Measurements from ENCODE around the gene VGLL4.

The VGLL4 gene

DNA sequence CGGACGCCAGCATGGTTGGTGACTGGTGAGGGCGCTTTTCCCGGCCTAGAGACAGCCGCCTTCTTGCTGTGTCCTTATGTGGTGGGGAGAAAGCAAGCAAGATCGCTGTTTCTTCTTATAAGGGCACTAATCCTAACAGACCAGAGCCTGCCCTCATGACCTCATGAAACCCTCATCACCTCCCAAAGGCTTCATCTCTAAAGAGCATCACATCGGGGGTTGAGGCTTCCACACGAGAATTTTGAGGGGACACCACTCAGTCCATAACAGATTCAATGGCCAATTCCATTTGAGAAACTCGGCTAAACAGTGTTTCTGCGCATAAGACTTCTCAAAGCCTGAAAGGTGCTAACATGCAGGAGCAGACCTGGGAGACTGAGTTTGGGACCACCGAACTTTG lies 54.0 kb downstream of the VGLL4 start:
- Histone ChIP-seq H3K9me3 (ENCODE audit: insufficient read depth, low read length) (no peaks in the 10 kb centered on the region), H3K4me3 (ENCODE audit: insufficient read length, low read depth) (no peak overlapping the region), H3K9ac (ENCODE audit: insufficient read length, low read depth) (no peak overlapping the region), H3K4me1 (ENCODE audit: insufficient read depth, insufficient read length) (peaks cover 18% of the 10 kb centered on the region), H3K36me3 (ENCODE audit: insufficient read depth, insufficient read length, low read length) (peaks cover 47% of the 10 kb centered on the region), H3K27me3 (ENCODE audit: insufficient read depth, insufficient read length) (no peaks in the 10 kb centered on the region)
- TF ChIP-seq ZNF274 (IDR thresholded peaks at IDR 0.05; ENCODE audit: low read depth, low read length) (no peak), YY1 (IDR thresholded peaks at IDR 0.05; ENCODE audit: insufficient read depth, insufficient read length) (no peak), SUZ12 (IDR thresholded peaks at IDR 0.05; ENCODE audit: extremely low read depth, insufficient read depth, insufficient read length) (no peak)
- no peak for DNase-seq (ENCODE audit: low read depth, low spot score)

- Histone ChIP-seq H3K27me3 (ENCODE audit: insufficient read depth, insufficient read length) (no peaks in the 10 kb centered on the region), H3K9me3 (ENCODE audit: insufficient read depth, low read length) (no peaks in the 10 kb centered on the region), H3K4me3 (ENCODE audit: insufficient read length, low read depth) (no peak overlapping the region), H3K4me1 (ENCODE audit: insufficient read depth, insufficient read length) (peaks cover 18% of the 10 kb centered on the region), H3K36me3 (ENCODE audit: insufficient read depth, insufficient read length, low read length) (peaks cover 42% of the 10 kb centered on the region), H3K9ac (ENCODE audit: insufficient read length, low read depth) (no peak overlapping the region)
- DNase-seq (ENCODE audit: low read depth, low spot score): no peak
- no peak for TF ChIP-seq ZNF274 (IDR thresholded peaks at IDR 0.05; ENCODE audit: low read depth, low read length)
- TF ChIP-seq YY1 (IDR thresholded peaks at IDR 0.05; ENCODE audit: insufficient read depth, insufficient read length): no peak
- TF ChIP-seq SUZ12 (IDR thresholded peaks at IDR 0.05; ENCODE audit: extremely low read depth, insufficient read depth, insufficient read length): no peak
Observed at GRCh38 chr3:11588755-11589154, 55.0 kb downstream of the VGLL4 start.

- Histone ChIP-seq H3K9me3 (ENCODE audit: insufficient read depth, low read length) (no peaks in the 10 kb centered on the region), H3K4me3 (ENCODE audit: insufficient read length, low read depth) (no peak overlapping the region), H3K4me1 (ENCODE audit: insufficient read depth, insufficient read length) (peaks cover 13% of the 10 kb centered on the region), H3K27me3 (ENCODE audit: insufficient read depth, insufficient read length) (no peaks in the 10 kb centered on the region), H3K36me3 (ENCODE audit: insufficient read depth, insufficient read length, low read length) (peaks cover 42% of the 10 kb centered on the region), H3K9ac (ENCODE audit: insufficient read length, low read depth) (no peak overlapping the region)
- DNase-seq (ENCODE audit: low read depth, low spot score): no peak
- TF ChIP-seq SUZ12 (IDR thresholded peaks at IDR 0.05; ENCODE audit: extremely low read depth, insufficient read depth, insufficient read length) (no peak), ZNF274 (IDR thresholded peaks at IDR 0.05; ENCODE audit: low read depth, low read length) (no peak), YY1 (IDR thresholded peaks at IDR 0.05; ENCODE audit: insufficient read depth, insufficient read length) (no peak)
Observed at GRCh38 chr3:11588338-11588737, 55.4 kb downstream of the VGLL4 start.

- Histone ChIP-seq H3K9me3 (ENCODE audit: insufficient read depth, low read length) (no peaks in the 10 kb centered on the region), H3K27me3 (ENCODE audit: insufficient read depth, insufficient read length) (no peaks in the 10 kb centered on the region), H3K4me1 (ENCODE audit: insufficient read depth, insufficient read length) (peaks cover 13% of the 10 kb centered on the region), H3K4me3 (ENCODE audit: insufficient read length, low read depth) (no peak overlapping the region), H3K36me3 (ENCODE audit: insufficient read depth, insufficient read length, low read length) (peaks cover 42% of the 10 kb centered on the region), H3K9ac (ENCODE audit: insufficient read length, low read depth) (no peak overlapping the region)
- DNase-seq (ENCODE audit: low read depth, low spot score): no peak
- no peak for TF ChIP-seq YY1 (IDR thresholded peaks at IDR 0.05; ENCODE audit: insufficient read depth, insufficient read length)
- TF ChIP-seq SUZ12 (IDR thresholded peaks at IDR 0.05; ENCODE audit: extremely low read depth, insufficient read depth, insufficient read length): no peak
- no peak for TF ChIP-seq ZNF274 (IDR thresholded peaks at IDR 0.05; ENCODE audit: low read depth, low read length)
Observed at GRCh38 chr3:11587766-11588165, 55.9 kb downstream of the VGLL4 start.

DNA sequence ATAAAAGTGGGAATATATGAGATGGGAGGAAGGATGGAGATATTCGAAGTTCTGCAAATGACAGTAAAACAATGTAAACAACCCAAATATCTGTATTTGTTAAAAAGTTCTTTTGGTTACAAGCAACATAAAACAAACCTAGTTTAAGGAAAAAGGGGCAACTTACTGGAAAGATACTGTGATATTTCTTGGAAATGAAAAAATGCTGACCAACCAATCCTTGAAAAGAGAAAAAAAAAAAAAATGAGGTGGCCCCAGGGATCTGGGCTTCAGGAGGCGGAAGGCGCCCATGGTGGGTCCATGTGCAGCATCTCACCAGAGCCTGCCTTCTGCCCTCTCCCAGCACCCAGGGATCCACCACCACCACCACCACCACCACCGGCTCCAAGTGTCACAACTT lies 59.1 kb downstream of the VGLL4 start:
- H3K9ac ChIP-seq (ENCODE audit: insufficient read length, low read depth): no peak overlapping the region
- H3K4me1 ChIP-seq (ENCODE audit: insufficient read depth, insufficient read length): peaks cover 2% of the 10 kb centered on the region
- no peak overlapping the region for H3K4me3 ChIP-seq (ENCODE audit: insufficient read length, low read depth)
- no peak for DNase-seq (ENCODE audit: low read depth, low spot score)
- no peaks in the 10 kb centered on the region for H3K27me3 ChIP-seq (ENCODE audit: insufficient read depth, insufficient read length)
- no peaks in the 10 kb centered on the region for H3K9me3 ChIP-seq (ENCODE audit: insufficient read depth, low read length)
- TF ChIP-seq YY1 (IDR thresholded peaks at IDR 0.05; ENCODE audit: insufficient read depth, insufficient read length): no peak
- TF ChIP-seq ZNF274 (IDR thresholded peaks at IDR 0.05; ENCODE audit: low read depth, low read length): no peak
- no peak for TF ChIP-seq SUZ12 (IDR thresholded peaks at IDR 0.05; ENCODE audit: extremely low read depth, insufficient read depth, insufficient read length)
- peaks cover 38% of the 10 kb centered on the region for H3K36me3 ChIP-seq (ENCODE audit: insufficient read depth, insufficient read length, low read length)

GRCh38 chr3:11583638-11584046 lies 60.1 kb downstream of the VGLL4 start:
- Histone ChIP-seq H3K9ac (ENCODE audit: insufficient read length, low read depth) (no peak overlapping the region), H3K4me3 (ENCODE audit: insufficient read length, low read depth) (no peak overlapping the region), H3K4me1 (ENCODE audit: insufficient read depth, insufficient read length) (peaks cover 2% of the 10 kb centered on the region), H3K36me3 (ENCODE audit: insufficient read depth, insufficient read length, low read length) (peaks cover 32% of the 10 kb centered on the region), H3K9me3 (ENCODE audit: insufficient read depth, low read length) (no peaks in the 10 kb centered on the region), H3K27me3 (ENCODE audit: insufficient read depth, insufficient read length) (no peaks in the 10 kb centered on the region)
- TF ChIP-seq ZNF274 (IDR thresholded peaks at IDR 0.05; ENCODE audit: low read depth, low read length) (no peak), SUZ12 (IDR thresholded peaks at IDR 0.05; ENCODE audit: extremely low read depth, insufficient read depth, insufficient read length) (no peak), YY1 (IDR thresholded peaks at IDR 0.05; ENCODE audit: insufficient read depth, insufficient read length) (no peak)
- no peak for DNase-seq (ENCODE audit: low read depth, low spot score)

- no peaks in the 10 kb centered on the region for H3K9me3 ChIP-seq (ENCODE audit: insufficient read depth, low read length)
- H3K4me1 ChIP-seq (ENCODE audit: insufficient read depth, insufficient read length): peaks cover 2% of the 10 kb centered on the region
- no peaks in the 10 kb centered on the region for H3K27me3 ChIP-seq (ENCODE audit: insufficient read depth, insufficient read length)
- H3K36me3 ChIP-seq (ENCODE audit: insufficient read depth, insufficient read length, low read length): peaks cover 28% of the 10 kb centered on the region
- TF ChIP-seq SUZ12 (IDR thresholded peaks at IDR 0.05; ENCODE audit: extremely low read depth, insufficient read depth, insufficient read length) (no peak), YY1 (IDR thresholded peaks at IDR 0.05; ENCODE audit: insufficient read depth, insufficient read length) (no peak), ZNF274 (IDR thresholded peaks at IDR 0.05; ENCODE audit: low read depth, low read length) (no peak)
- H3K4me3 ChIP-seq (ENCODE audit: insufficient read length, low read depth): no peak overlapping the region
- DNase-seq (ENCODE audit: low read depth, low spot score): no peak
- H3K9ac ChIP-seq (ENCODE audit: insufficient read length, low read depth): no peak overlapping the region
Observed at GRCh38 chr3:11583235-11583634, 60.5 kb downstream of the VGLL4 start.
